ENCODE measurements around the gene EDN1. TPM values are rescaled to one million over a fixed set of nuclear protein-coding genes. Genes with fewer than 3 reads are reported as not detected.
A peak's percentile ranks its signal among the peaks of the same experiment; 100 is the strongest.

Gene EDN1
- polyA plus RNA-seq, 1 donor: 36.4 TPM

DNA sequence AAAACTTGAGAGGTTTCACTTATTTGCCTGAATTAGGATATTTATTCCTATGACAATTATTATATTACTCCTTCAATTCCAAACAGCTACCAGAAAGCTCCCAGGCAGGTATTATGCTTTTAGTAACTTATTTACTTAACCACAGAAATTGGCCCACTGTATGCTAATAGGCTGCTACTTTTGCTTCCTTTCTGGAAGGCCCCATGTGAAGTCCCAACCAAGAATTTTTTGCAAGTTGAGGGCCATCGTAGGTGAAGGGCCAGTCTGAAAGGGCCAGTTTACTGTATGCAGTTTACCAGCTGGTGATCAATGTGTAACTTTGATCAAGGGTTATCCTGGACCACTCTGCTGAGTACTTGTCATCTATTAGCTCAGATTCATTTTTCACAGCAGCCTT, 45.0 kb downstream of the EDN1 start:
- Histone ChIP-seq H3K27ac (ENCODE audit: low read length) (peak overlapping the region; percentile 8), H3K9me3 (ENCODE audit: control insufficient read depth, low read depth, low read length) (no peaks in the 10 kb centered on the region), H3K36me3 (ENCODE audit: control insufficient read depth, insufficient read depth, low read length) (no peaks in the 10 kb centered on the region), H3K27me3 (ENCODE audit: control insufficient read depth, insufficient read depth, low read length) (no peaks in the 10 kb centered on the region), H3K4me3 (ENCODE audit: low read length) (no peak overlapping the region), H3K4me1 (ENCODE audit: control insufficient read depth, insufficient read depth, low read length) (peaks cover 54% of the 10 kb centered on the region)
- peak in 1 of 2 donors; percentile 25 for DNase-seq
- no CpG with 5 or more reads among the region's 1 CpG for WGBS (ENCODE audit: insufficient coverage, low lambda C conversion rate)

DNA sequence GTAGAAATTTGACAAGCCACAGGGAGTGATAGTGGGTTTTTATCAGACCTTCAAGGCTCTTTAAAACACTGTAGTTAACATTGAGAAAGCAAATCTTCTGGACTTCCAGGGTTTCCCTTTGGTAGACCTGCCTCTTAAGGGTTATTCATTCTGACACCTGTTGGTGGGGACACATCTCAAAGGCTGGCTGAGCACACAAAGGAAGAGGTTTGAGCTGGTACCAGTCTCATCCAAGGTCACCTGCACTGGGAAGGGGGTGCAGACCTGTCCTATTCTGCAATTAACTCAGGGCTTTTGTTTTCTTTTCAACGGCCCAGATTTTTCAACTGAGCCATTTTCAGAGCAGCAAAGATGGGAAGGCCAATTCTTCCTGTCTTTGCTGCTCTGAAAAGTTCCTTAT, 45.6 kb downstream of the EDN1 start:
- Histone ChIP-seq H3K9me3 (ENCODE audit: control insufficient read depth, low read depth, low read length) (no peaks in the 10 kb centered on the region), H3K4me1 (ENCODE audit: control insufficient read depth, insufficient read depth, low read length) (peaks cover 57% of the 10 kb centered on the region), H3K27ac (ENCODE audit: low read length) (peak overlapping the region; percentile 8), H3K4me3 (ENCODE audit: low read length) (no peak overlapping the region), H3K27me3 (ENCODE audit: control insufficient read depth, insufficient read depth, low read length) (no peaks in the 10 kb centered on the region), H3K36me3 (ENCODE audit: control insufficient read depth, insufficient read depth, low read length) (no peaks in the 10 kb centered on the region)
- DNase-seq: peak in 1 of 2 donors; percentile 41
- 50% methylated on average over 1 of the region's 1 CpG for WGBS (ENCODE audit: insufficient coverage, low lambda C conversion rate)

DNA sequence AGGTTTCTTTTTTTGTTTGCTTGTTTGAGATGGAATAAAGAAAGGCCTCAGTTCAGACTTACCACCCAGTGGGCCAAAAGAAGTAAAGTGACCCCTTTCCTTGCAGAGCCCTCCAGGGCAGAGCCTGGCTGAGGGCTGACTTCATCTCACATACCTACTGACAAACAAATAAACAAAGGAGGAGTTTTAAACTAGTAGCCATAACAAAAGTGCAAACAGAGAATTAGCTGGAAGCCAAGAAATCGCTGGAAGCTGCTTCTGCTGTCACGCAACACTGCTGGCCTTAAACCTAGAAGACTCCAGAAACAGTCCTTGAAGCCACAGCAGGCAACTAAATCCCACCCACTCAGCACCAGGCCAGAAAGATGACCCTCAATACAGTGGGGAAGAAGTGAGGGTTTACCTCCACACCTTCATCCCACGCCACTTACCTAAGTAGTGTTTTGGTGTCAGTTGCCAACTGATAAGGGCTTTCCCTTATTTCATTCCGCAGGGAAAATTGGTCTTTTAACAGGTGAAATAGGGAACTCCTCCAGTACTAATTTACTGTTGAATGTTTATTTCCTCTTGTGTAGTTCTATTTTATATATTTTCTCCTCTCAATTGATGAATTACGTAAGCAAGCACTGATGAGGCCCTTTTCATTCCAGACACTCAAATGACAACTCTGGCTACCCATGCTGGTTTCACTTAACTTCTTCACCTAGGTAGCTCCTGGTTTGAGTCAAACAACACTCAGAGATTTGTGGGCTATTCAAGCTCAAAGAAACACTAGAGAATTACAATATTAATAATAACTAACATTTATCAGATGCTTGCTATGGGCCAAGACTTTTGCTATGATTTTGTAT, 46.2 kb downstream of the EDN1 start:
- H3K4me1 ChIP-seq (ENCODE audit: control insufficient read depth, insufficient read depth, low read length): peaks cover 55% of the 10 kb centered on the region
- no peak overlapping the region for H3K27ac ChIP-seq (ENCODE audit: low read length)
- DNase-seq: no peak
- no peaks in the 10 kb centered on the region for H3K36me3 ChIP-seq (ENCODE audit: control insufficient read depth, insufficient read depth, low read length)
- no peaks in the 10 kb centered on the region for H3K27me3 ChIP-seq (ENCODE audit: control insufficient read depth, insufficient read depth, low read length)
- no CpG with 5 or more reads among the region's 5 CpGs for WGBS (ENCODE audit: insufficient coverage, low lambda C conversion rate)
- H3K9me3 ChIP-seq (ENCODE audit: control insufficient read depth, low read depth, low read length): no peaks in the 10 kb centered on the region
- H3K4me3 ChIP-seq (ENCODE audit: low read length): no peak overlapping the region

DNA sequence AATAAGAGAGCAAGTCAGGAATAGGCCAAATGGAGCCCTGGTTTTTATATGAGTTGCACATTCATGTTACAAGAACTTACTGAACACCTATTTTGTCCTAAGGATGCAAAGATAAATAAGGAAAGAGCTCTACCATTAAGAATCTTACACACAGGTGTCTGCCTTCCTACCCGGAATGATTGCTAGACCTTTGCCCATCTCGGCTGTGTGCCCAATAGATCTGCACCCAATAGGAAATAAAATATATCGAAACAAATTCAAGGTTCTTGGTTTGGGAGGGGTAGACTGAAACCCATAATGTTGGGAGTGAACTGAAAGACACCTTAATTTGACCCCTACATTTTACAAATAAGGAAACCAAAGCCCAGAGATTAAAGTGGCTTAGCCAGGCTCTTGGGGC, 48.9 kb downstream of the EDN1 start:
- no peaks in the 10 kb centered on the region for H3K36me3 ChIP-seq (ENCODE audit: control insufficient read depth, insufficient read depth, low read length)
- no peaks in the 10 kb centered on the region for H3K27me3 ChIP-seq (ENCODE audit: control insufficient read depth, insufficient read depth, low read length)
- no peaks in the 10 kb centered on the region for H3K9me3 ChIP-seq (ENCODE audit: control insufficient read depth, low read depth, low read length)
- WGBS (ENCODE audit: insufficient coverage, low lambda C conversion rate): no CpG with 5 or more reads among the region's 3 CpGs
- H3K27ac ChIP-seq (ENCODE audit: low read length): peak overlapping the region; percentile 15
- H3K4me1 ChIP-seq (ENCODE audit: control insufficient read depth, insufficient read depth, low read length): peaks cover 60% of the 10 kb centered on the region
- H3K4me3 ChIP-seq (ENCODE audit: low read length): no peak overlapping the region
- DNase-seq: no peak

DNA sequence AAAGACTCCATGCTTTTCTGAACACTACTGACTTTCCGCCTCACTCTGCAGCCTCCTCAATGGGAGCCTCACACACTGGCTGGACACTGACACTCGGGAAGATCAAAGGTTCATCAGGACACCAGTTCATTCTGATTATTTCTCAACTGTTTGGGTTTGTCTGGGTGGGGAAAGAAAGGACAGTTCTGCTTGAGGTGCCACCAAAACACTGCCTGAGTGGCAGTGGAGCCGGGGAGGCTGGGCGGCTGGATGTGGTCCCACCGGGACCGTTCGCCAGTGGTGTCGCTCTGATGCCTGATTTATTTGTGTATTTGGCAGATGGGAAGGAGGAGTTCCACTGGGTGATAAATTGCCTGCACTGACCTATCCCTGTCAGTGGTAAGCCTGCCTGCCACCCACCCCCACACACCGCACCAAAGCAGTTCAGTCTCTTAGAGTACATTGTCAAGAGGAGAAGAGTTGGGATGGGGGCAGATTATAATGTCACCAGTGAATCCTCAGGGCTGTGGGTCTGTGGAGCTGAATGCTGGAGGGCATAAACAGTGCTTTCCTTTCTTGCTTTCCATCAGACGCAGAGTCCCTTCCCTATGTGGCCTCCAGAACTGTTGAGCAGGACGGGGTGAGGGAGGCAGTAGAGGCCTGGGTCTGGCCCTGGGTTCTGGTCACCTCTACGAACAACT, 49.8 kb downstream of the EDN1 start:
- no CpG with 5 or more reads among the region's 12 CpGs for WGBS (ENCODE audit: insufficient coverage, low lambda C conversion rate)
- no peaks in the 10 kb centered on the region for H3K9me3 ChIP-seq (ENCODE audit: control insufficient read depth, low read depth, low read length)
- H3K4me3 ChIP-seq (ENCODE audit: low read length): no peak overlapping the region
- peaks cover 67% of the 10 kb centered on the region for H3K4me1 ChIP-seq (ENCODE audit: control insufficient read depth, insufficient read depth, low read length)
- H3K27ac ChIP-seq (ENCODE audit: low read length): peak overlapping the region; percentile 15
- no peaks in the 10 kb centered on the region for H3K27me3 ChIP-seq (ENCODE audit: control insufficient read depth, insufficient read depth, low read length)
- DNase-seq: no peak
- H3K36me3 ChIP-seq (ENCODE audit: control insufficient read depth, insufficient read depth, low read length): no peaks in the 10 kb centered on the region

DNA sequence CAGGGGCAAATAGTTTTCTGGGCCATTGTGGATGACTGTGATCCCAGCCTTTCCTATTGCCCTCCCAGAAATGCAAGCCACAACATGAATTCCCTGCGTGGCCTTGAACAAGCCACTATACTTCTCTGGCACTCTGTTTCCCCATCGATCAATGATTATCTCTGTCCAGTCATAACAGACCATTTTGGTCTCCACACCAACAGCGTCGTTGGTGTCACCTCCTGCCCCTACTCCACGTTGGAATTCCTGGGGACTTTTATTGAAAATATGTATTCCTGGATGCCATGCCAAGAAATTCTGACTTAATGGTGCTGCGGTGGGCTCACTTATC, 50.3 kb downstream of the EDN1 start:
- H3K4me3 ChIP-seq (ENCODE audit: low read length): no peak overlapping the region
- H3K36me3 ChIP-seq (ENCODE audit: control insufficient read depth, insufficient read depth, low read length): no peaks in the 10 kb centered on the region
- no peaks in the 10 kb centered on the region for H3K9me3 ChIP-seq (ENCODE audit: control insufficient read depth, low read depth, low read length)
- WGBS (ENCODE audit: insufficient coverage, low lambda C conversion rate): no CpG with 5 or more reads among the region's 6 CpGs
- peaks cover 67% of the 10 kb centered on the region for H3K4me1 ChIP-seq (ENCODE audit: control insufficient read depth, insufficient read depth, low read length)
- H3K27me3 ChIP-seq (ENCODE audit: control insufficient read depth, insufficient read depth, low read length): no peaks in the 10 kb centered on the region
- H3K27ac ChIP-seq (ENCODE audit: low read length): no peak overlapping the region
- no peak for DNase-seq

DNA sequence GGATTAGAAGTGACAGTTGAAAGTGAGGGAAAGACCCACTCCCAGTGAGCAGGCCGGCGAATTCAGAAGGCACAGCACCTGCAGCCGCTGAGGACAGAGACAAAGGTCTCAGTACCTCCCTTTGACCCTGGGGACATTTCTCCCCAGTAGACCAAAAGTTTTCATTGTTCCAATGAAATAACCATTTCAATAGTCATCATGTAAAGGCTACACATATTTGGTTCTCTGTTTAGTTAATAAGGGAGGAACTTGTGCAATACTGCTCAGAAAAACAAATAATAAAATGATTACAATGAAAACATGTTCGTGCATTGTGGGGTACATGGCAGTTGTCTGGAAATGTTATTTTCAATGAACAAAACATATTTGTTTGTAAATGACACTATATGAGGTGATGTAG, 52.5 kb downstream of the EDN1 start:
- WGBS (ENCODE audit: insufficient coverage, low lambda C conversion rate): no CpG with 5 or more reads among the region's 4 CpGs
- peak overlapping the region; percentile 91 for H3K27ac ChIP-seq (ENCODE audit: low read length)
- no peak overlapping the region for H3K4me3 ChIP-seq (ENCODE audit: low read length)
- H3K4me1 ChIP-seq (ENCODE audit: control insufficient read depth, insufficient read depth, low read length): peaks cover 64% of the 10 kb centered on the region
- H3K27me3 ChIP-seq (ENCODE audit: control insufficient read depth, insufficient read depth, low read length): no peaks in the 10 kb centered on the region
- H3K36me3 ChIP-seq (ENCODE audit: control insufficient read depth, insufficient read depth, low read length): no peaks in the 10 kb centered on the region
- DNase-seq: no peak
- H3K9me3 ChIP-seq (ENCODE audit: control insufficient read depth, low read depth, low read length): no peaks in the 10 kb centered on the region

DNA sequence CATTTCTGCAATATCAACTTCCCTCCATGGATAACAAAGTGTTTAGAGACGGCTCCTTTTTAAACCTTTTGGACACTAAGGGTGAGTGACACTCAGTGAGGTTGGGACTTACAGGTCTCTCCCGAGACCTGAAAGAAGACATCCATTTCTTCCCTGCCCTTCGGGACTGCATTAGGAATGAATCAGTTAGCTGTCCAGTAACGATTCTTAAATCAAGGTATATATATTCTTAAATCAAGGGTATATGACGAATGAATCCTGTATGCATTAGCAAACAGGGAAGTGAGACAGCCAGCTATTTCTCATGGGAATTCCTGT, 52.9 kb downstream of the EDN1 start:
- no peaks in the 10 kb centered on the region for H3K27me3 ChIP-seq (ENCODE audit: control insufficient read depth, insufficient read depth, low read length)
- WGBS (ENCODE audit: insufficient coverage, low lambda C conversion rate): 51% methylated on average over 2 of the region's 5 CpGs
- peak overlapping the region; percentile 91 for H3K27ac ChIP-seq (ENCODE audit: low read length)
- H3K4me1 ChIP-seq (ENCODE audit: control insufficient read depth, insufficient read depth, low read length): peaks cover 64% of the 10 kb centered on the region
- H3K9me3 ChIP-seq (ENCODE audit: control insufficient read depth, low read depth, low read length): no peaks in the 10 kb centered on the region
- H3K4me3 ChIP-seq (ENCODE audit: low read length): no peak overlapping the region
- no peaks in the 10 kb centered on the region for H3K36me3 ChIP-seq (ENCODE audit: control insufficient read depth, insufficient read depth, low read length)
- no peak for DNase-seq

DNA sequence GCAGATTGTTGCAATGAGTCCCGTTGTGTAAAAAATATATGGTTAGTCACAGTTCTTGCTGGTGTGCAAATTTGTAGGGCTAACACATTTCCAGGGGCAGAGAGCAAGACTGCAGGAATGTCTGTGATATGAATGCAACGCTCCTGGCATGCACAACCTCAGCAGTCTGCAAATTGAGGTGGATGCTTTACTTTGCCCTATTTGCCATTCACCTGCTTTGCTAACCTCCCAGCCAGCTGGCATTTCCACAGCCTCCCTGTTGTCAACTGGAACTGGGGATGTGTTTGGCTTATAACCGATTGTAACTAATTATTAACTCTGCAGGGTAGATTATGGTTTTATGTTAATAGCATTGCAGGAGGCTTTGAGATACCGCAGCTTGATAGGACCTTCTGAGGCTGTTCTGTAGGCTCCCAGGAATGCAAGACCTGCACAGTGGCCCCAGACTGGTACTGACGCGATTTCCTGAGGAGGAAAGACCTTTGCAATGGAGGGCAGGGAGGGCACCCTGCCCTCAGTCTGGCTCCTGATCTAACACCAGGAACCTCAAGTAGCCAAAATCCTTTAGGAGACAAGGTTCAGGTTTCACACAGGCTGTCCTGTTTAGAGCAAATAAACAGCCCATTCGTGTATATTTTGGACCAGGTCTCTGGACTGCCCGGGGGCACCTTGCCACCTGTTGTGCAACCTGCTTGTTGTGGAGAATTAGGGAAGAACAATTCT, 53.4 kb downstream of the EDN1 start:
- Histone ChIP-seq H3K36me3 (ENCODE audit: control insufficient read depth, insufficient read depth, low read length) (no peaks in the 10 kb centered on the region), H3K27me3 (ENCODE audit: control insufficient read depth, insufficient read depth, low read length) (no peaks in the 10 kb centered on the region), H3K27ac (ENCODE audit: low read length) (peak overlapping the region; percentile 91), H3K4me1 (ENCODE audit: control insufficient read depth, insufficient read depth, low read length) (peaks cover 68% of the 10 kb centered on the region), H3K4me3 (ENCODE audit: low read length) (no peak overlapping the region), H3K9me3 (ENCODE audit: control insufficient read depth, low read depth, low read length) (no peaks in the 10 kb centered on the region)
- WGBS (ENCODE audit: insufficient coverage, low lambda C conversion rate): no CpG with 5 or more reads among the region's 8 CpGs
- DNase-seq: peak; percentile 93 to 98

DNA sequence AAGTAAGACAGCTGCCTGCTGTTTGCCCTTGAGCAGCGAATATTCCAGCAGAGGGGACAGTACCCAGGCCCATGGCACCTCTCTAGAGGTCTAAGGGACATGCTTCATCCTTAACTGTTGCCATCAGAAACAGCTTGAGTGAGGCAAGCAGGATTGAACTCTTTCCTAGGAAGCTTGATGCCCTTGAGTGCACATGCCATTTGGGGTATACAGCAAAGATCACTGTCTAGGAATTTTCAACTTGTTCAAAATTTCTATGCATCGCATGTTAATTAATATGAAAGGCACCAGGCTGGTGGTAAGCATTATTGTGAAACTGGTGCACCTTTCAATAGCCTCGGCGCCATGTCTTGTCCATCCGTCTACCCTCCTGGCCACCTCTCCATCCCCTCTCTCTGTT, 54.1 kb downstream of the EDN1 start:
- Histone ChIP-seq H3K36me3 (ENCODE audit: control insufficient read depth, insufficient read depth, low read length) (no peaks in the 10 kb centered on the region), H3K27me3 (ENCODE audit: control insufficient read depth, insufficient read depth, low read length) (no peaks in the 10 kb centered on the region), H3K4me1 (ENCODE audit: control insufficient read depth, insufficient read depth, low read length) (peaks cover 71% of the 10 kb centered on the region), H3K27ac (ENCODE audit: low read length) (peak overlapping the region; percentile 91), H3K4me3 (ENCODE audit: low read length) (no peak overlapping the region), H3K9me3 (ENCODE audit: control insufficient read depth, low read depth, low read length) (no peaks in the 10 kb centered on the region)
- no peak for DNase-seq
- 82% methylated on average over 3 of the region's 5 CpGs for WGBS (ENCODE audit: insufficient coverage, low lambda C conversion rate)
